Skeletal muscle satellite cell (primary cell): ENCODE data around the gene CEBPZ.
A peak's percentile ranks its signal among the peaks of the same experiment; 100 is the strongest.
"Not testable (repeated sequence)": the region's sequence is repeated elsewhere in the genome, so short reads cannot be mapped to it uniquely, and the experiment has no call there.

Experiments
- H3K27me3 ChIP-seq: 2 replicates; pipeline ENCODE4 v1.7.0; 2013; ENCODE audit warnings: low read length; ENCODE audit not compliant: control insufficient read depth, insufficient read depth
- H3K36me3 ChIP-seq: 2 replicates; pipeline ENCODE4 v1.7.0; 2013; ENCODE audit warnings: mild to moderate bottlenecking, control low read depth, low read length; ENCODE audit not compliant: insufficient read depth
- H3K4me1 ChIP-seq: 2 replicates; pipeline ENCODE4 v1.7.0; 2013; ENCODE audit warnings: low read length; ENCODE audit not compliant: control insufficient read depth, insufficient read depth
- H3K4me2 ChIP-seq: 2 replicates; pipeline ENCODE4 v1.7.0; 2013; ENCODE audit warnings: mild to moderate bottlenecking, low read length
- H3K4me3 ChIP-seq: 2 replicates; pipeline ENCODE4 v1.7.0; 2013; ENCODE audit warnings: low read length
- H3K9ac ChIP-seq: 2 replicates; pipeline ENCODE4 v1.7.0; 2013; ENCODE audit warnings: mild to moderate bottlenecking, low read depth, low read length, moderate library complexity
- H3K9me3 ChIP-seq: replicated peaks from 2 replicates; pipeline ENCODE4 v1.7.0; 2013; ENCODE audit warnings: mild to moderate bottlenecking, control low read depth, low read length

CEBPZ gene

DNA sequence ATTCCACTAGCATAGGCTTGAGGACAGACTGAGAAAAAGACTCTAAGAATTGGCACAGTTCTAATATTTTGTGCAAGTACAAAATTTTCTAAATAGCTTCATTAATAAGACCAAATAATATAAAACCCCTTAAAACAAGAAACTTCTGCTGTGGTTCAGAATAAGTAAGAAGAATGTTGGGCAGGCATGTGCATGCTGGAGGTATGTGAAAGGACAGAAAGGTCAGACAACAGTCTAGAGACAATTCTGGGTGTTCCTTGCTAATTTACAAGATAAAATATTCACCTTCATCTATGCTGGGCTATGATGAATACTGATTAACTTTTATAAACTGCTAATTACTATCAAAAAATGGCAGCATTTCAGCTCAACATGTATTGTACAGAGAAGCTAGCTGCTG lies 20.2 kb downstream of the CEBPZ start:
- Histone ChIP-seq H3K36me3 (peaks cover 86% of the 10 kb centered on the region), H3K9me3 (no peaks in the 10 kb centered on the region), H3K27me3 (no peaks in the 10 kb centered on the region), H3K4me2 (no peak overlapping the region), H3K4me3 (no peak overlapping the region), H3K4me1 (peaks cover 8% of the 10 kb centered on the region), H3K9ac (no peak overlapping the region)

GRCh38 chr2:37206760-37207159 lies 24.6 kb downstream of the CEBPZ start:
- not testable (repeated sequence) for H3K4me1 ChIP-seq, H3K9me3 ChIP-seq, H3K4me3 ChIP-seq, H3K9ac ChIP-seq, H3K27me3 ChIP-seq, H3K4me2 ChIP-seq
- H3K36me3 ChIP-seq = peaks cover 88% of the 10 kb centered on the region

DNA sequence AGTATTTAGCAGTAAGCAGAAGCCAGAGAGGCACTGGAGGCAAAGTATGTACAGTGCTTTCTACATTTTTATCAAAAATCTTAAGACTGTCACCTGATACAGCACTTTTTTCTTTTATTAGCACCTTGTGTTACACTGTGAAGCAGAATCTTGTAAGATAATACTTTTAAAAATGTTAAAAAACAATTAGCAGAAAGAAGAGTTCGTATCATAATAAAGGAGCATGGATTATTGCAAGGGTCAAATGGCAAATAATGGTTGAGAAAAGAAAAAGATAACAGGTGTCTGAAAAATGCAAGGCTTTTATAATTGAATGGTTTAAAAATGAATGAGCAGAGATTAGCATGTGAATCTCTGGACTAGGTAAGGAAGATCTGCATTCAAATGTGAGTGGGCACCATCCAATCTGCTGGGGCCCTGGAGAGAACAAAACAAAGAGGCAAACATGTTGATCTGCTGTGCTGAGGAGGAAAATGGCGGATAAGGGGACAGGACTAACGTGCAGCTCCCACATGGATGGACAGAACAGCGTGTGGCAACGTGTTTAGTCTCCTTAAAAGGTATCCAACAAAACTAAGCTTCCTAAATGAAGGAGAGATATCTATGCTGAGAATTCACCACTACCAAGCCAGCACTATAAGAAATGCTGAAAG lies 25.6 kb downstream of the CEBPZ start:
- Histone ChIP-seq H3K4me1 (no peaks in the 10 kb centered on the region), H3K4me2 (no peak overlapping the region), H3K36me3 (peaks cover 89% of the 10 kb centered on the region), H3K9ac (no peak overlapping the region), H3K9me3 (no peaks in the 10 kb centered on the region), H3K27me3 (no peaks in the 10 kb centered on the region), H3K4me3 (no peak overlapping the region)

GRCh38 chr2:37205071-37205661 lies 26.2 kb downstream of the CEBPZ start:
- H3K27me3 ChIP-seq, H3K9ac ChIP-seq, H3K4me1 ChIP-seq, H3K4me3 ChIP-seq, H3K9me3 ChIP-seq, H3K4me2 ChIP-seq: not testable (repeated sequence)
- H3K36me3 ChIP-seq = peaks cover 89% of the 10 kb centered on the region

DNA sequence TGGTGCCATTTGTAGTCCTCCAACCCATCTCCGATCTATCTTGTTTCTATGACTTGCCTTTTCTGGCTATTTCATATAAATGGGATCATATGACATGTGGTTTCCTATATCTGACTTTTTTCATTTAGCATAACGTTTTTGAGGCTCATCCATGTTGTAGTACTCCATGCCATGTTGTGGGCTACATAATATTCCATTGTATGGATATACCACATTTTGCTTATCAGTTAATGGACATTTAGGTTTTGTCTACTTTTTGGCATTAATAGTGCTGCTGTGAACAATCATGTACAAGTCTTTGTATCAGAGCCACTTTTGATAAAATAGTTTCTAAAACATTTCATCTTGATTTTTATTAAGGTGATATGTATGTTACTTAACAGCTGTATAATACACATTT lies 27.7 kb downstream of the CEBPZ start:
- H3K9ac ChIP-seq = no peak overlapping the region
- H3K36me3 ChIP-seq = peaks cover 75% of the 10 kb centered on the region
- no peak overlapping the region for H3K4me3 ChIP-seq
- H3K9me3 ChIP-seq = no peaks in the 10 kb centered on the region
- H3K4me1 ChIP-seq = no peaks in the 10 kb centered on the region
- H3K27me3 ChIP-seq = no peaks in the 10 kb centered on the region
- H3K4me2 ChIP-seq = no peak overlapping the region

- H3K4me1 ChIP-seq = peaks cover 6% of the 10 kb centered on the region
- peaks cover 57% of the 10 kb centered on the region for H3K36me3 ChIP-seq
- H3K27me3 ChIP-seq = no peaks in the 10 kb centered on the region
- H3K9ac ChIP-seq = no peak overlapping the region
- H3K4me2 ChIP-seq = no peak overlapping the region
- no peaks in the 10 kb centered on the region for H3K9me3 ChIP-seq
- H3K4me3 ChIP-seq = no peak overlapping the region
Measured at GRCh38 chr2:37201766-37202165, 29.6 kb downstream of the CEBPZ start.

DNA sequence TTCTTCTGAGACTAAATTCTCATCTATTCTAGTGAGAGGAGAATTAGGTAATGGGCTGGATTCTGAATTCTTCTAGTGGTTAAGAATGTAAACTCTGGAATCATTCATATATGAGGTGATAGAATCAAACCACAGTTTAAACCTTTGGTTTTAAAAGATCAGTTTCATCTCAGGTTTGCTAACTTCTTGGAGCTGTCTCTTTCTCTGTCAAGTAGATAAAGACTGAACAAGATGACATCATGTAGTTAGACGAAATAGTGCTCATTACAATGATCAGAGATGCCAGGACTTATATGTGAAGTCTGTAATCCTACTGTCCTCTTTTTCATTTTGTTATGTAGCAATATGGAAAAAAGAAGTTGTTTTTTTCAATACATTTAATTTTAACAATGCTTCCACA lies 30.2 kb downstream of the CEBPZ start:
- Histone ChIP-seq H3K4me2 (no peak overlapping the region), H3K9ac (no peak overlapping the region), H3K27me3 (no peaks in the 10 kb centered on the region), H3K4me3 (no peak overlapping the region), H3K9me3 (no peaks in the 10 kb centered on the region), H3K36me3 (peaks cover 51% of the 10 kb centered on the region), H3K4me1 (peaks cover 6% of the 10 kb centered on the region)

- Histone ChIP-seq H3K9me3 (no peaks in the 10 kb centered on the region), H3K4me1 (peaks cover 9% of the 10 kb centered on the region), H3K4me2 (no peak overlapping the region), H3K27me3 (no peaks in the 10 kb centered on the region), H3K36me3 (peaks cover 33% of the 10 kb centered on the region), H3K9ac (no peak overlapping the region), H3K4me3 (no peak overlapping the region)
Measured at GRCh38 chr2:37198681-37199065, 32.7 kb downstream of the CEBPZ start.

DNA sequence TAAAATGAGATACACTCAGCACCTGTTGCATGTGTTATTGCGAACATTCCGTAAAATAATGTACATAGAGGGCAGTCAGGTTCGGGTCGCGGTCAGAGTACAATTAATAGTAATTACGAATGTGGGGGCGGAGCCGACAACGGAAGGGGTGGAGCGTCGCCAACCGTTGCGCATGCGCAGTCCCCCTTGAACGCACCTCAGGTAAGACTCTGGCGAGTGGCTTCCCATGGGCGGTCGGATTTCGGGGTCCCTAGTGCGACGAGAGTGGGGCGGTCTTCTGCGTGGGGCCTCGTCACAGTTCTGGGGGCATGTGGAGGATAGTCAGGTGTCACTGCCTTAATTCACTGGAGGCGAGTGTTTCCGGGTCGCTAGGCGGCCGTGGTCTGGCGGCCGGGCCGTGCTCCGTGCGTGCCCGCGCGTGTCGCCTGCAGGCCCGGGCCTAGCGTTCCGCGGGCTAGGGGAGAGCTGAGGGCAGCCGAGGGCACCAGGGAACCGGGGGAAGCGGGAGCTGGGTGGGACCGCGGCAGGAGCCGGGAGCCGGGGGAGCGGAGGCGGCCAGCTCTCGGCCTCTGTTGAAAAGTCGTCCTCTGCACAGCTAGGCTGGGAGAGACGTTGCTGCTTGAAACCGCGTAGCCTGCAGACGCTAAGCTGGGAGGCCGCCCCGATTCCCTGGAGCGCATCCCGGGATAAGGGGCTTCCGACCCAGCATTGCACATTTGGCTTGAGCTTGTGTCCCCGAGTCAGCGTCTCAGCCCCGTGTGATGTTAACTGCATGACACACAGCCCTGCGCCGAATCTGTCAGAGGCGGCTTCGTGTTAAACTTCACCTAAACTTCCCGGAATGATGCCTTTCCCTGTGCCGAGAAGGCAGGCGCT lies 34.8 kb downstream of the CEBPZ start, which contains the start of gene CEBPZOS:
Gene CEBPZOS, plus strand, starts transcription at position 177 of the 876 bp plus-strand sequence. CDS start 3,209 bp downstream, outside the sequence.
- H3K27me3 ChIP-seq = no peaks in the 10 kb centered on the region
- peaks cover 9% of the 10 kb centered on the region for H3K4me1 ChIP-seq
- peak within 1 kb of the TSS; percentile 82 for H3K9ac ChIP-seq
- H3K9me3 ChIP-seq = no peaks in the 10 kb centered on the region
- H3K4me2 ChIP-seq = peak within 1 kb of the TSS; percentile 96
- H3K36me3 ChIP-seq = peaks cover 14% of the 10 kb centered on the region
- peak within 1 kb of the TSS; percentile 85 for H3K4me3 ChIP-seq

GRCh38 chr2:37195862-37196319 lies 35.5 kb downstream of the CEBPZ start:
- not testable (repeated sequence) for H3K27me3 ChIP-seq, H3K4me1 ChIP-seq, H3K36me3 ChIP-seq, H3K9me3 ChIP-seq
- Histone ChIP-seq H3K9ac (peak overlapping the region; percentile 82), H3K4me2 (peak overlapping the region; percentile 96), H3K4me3 (peak overlapping the region; percentile 85)

- peaks cover 17% of the 10 kb centered on the region for H3K4me1 ChIP-seq
- H3K36me3 ChIP-seq = no peaks in the 10 kb centered on the region
- H3K4me2 ChIP-seq = no peak overlapping the region
- H3K9ac ChIP-seq = no peak overlapping the region
- H3K9me3 ChIP-seq = no peaks in the 10 kb centered on the region
- no peaks in the 10 kb centered on the region for H3K27me3 ChIP-seq
- H3K4me3 ChIP-seq = no peak overlapping the region
Measured at GRCh38 chr2:37192551-37192950, 38.8 kb downstream of the CEBPZ start.
